ENCODE measurements around the gene NQO1.

- TF ChIP-seq CTCF (IDR thresholded peaks at IDR 0.05) (no peak), POLR2A (IDR thresholded peaks at IDR 0.05) (no peak), POLR2AphosphoS5 (IDR thresholded peaks at IDR 0.05) (no peak)
These were observed 19.9 kb downstream of the NQO1 start for GRCh38 chr16:69706256-69706974.
